Measurements from ENCODE around the gene ALPI.
"Not testable (repeated sequence)": the region's sequence is repeated elsewhere in the genome, so short reads cannot be mapped to it uniquely, and the experiment has no call there.

The ALPI gene

GRCh38 chr2:232432598-232433184, 23.3 kb upstream of the ALPI start:
- TF ChIP-seq CTCF (conservative IDR thresholded peaks at IDR 0.05), result no peak
- no peak overlapping the region for H3K27ac ChIP-seq

GRCh38 chr2:232433622-232434021, 22.3 kb upstream of the ALPI start:
- H3K27ac ChIP-seq, result not testable (repeated sequence)

- H3K27ac ChIP-seq, result no peak overlapping the region
- TF ChIP-seq CTCF (conservative IDR thresholded peaks at IDR 0.05), result no peak
These were observed 21.9 kb upstream of the ALPI start for GRCh38 chr2:232434091-232434490.

- no peak overlapping the region for H3K27ac ChIP-seq
- TF ChIP-seq CTCF (conservative IDR thresholded peaks at IDR 0.05), result no peak
These were observed 21.2 kb upstream of the ALPI start for GRCh38 chr2:232434563-232435374.

- no peak for TF ChIP-seq CTCF (conservative IDR thresholded peaks at IDR 0.05)
These were observed 20.6 kb upstream of the ALPI start for GRCh38 chr2:232435375-232435648.

GRCh38 chr2:232435805-232436204, 20.1 kb upstream of the ALPI start:
- no peak overlapping the region for H3K27ac ChIP-seq
- no peak for TF ChIP-seq CTCF (conservative IDR thresholded peaks at IDR 0.05)

More at GRCh38 chr2:232435375-232435648, 20.6 kb upstream of the ALPI start:
- H3K27ac ChIP-seq, result no peak overlapping the region

GRCh38 chr2:232436381-232437194, 19.4 kb upstream of the ALPI start:
- no peak for TF ChIP-seq CTCF (conservative IDR thresholded peaks at IDR 0.05)
- H3K27ac ChIP-seq, result no peak overlapping the region

Data from VCaP (cell line).